Spleen (tissue), 7 donors: ENCODE results near the gene CNDP2.

Experiments used
- POLR2AphosphoS5 ChIP-seq, 3 donors: sonication (generic); formaldehyde crosslinking; IDR thresholded peaks; one replicate each; pipeline ENCODE4 v1.5.1; 2017; ENCODE audit warnings: antibody characterized with exemption in 3 of 3
- TF ChIP-seq, protein P1 (sequence below), 11 experiments: fragments of 200-600 bp in 7 of 11; fragments of 450-650 bp in 4 of 11; sonication (generic) in 4 of 11; IDR thresholded peaks in 8 of 11; conservative IDR thresholded peaks in 3 of 11; 1 replicate in 7 of 11; 2 replicates in 4 of 11; pipeline versions ENCODE4 v1.4.0 to v1.8.0; 2016 to 2021; ENCODE audit warnings: antibody characterized with exemption in 11 of 11, inconsistent platforms in 4 of 11, mild to moderate bottlenecking in 1 of 11
- donor health status: DM: no; HTN: no; CAD: no; lungs with moderate emphysema.
- donor health status: DM: no; HTN: no; CAD: no.
- donor health status: DM: no; HTN: no; CAD: no.

DNA sequence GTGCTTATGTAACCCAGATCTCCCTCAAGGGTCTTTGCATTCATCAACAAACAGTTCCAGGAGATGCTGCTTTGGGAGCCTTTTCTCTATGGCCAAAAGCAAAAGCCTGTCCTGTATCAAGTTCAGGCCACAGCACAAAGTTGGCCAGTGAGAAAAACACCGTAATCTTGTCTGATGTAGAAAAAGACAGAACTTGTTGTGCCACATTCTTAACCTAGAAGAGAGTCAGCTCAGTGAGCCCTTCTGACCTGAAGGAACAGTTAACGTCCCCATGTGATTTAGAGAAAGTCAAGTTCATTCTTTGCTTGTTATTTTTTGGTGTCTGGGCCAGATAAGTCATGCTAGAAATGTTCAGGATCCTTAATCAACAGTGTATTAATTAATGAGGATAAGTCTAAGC lies 30.3 kb downstream of the CNDP2 start:
- TF ChIP-seq, protein P1, sequence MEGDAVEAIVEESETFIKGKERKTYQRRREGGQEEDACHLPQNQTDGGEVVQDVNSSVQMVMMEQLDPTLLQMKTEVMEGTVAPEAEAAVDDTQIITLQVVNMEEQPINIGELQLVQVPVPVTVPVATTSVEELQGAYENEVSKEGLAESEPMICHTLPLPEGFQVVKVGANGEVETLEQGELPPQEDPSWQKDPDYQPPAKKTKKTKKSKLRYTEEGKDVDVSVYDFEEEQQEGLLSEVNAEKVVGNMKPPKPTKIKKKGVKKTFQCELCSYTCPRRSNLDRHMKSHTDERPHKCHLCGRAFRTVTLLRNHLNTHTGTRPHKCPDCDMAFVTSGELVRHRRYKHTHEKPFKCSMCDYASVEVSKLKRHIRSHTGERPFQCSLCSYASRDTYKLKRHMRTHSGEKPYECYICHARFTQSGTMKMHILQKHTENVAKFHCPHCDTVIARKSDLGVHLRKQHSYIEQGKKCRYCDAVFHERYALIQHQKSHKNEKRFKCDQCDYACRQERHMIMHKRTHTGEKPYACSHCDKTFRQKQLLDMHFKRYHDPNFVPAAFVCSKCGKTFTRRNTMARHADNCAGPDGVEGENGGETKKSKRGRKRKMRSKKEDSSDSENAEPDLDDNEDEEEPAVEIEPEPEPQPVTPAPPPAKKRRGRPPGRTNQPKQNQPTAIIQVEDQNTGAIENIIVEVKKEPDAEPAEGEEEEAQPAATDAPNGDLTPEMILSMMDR (IDR thresholded peaks at IDR 0.05 in 8 of 11, conservative IDR thresholded peaks at IDR 0.05 in 3 of 11): no peak
- no peak for TF ChIP-seq POLR2AphosphoS5 (IDR thresholded peaks at IDR 0.05)
